Activated CD4-positive, CD25-positive, alpha-beta regulatory T cell (primary cell): Measurements from ENCODE around the gene STRIT1.
"Not testable (repeated sequence)": the region's sequence is repeated elsewhere in the genome, so short reads cannot be mapped to it uniquely, and the experiment has no call there.

Source experiments
- DNase-seq, 4 experiments: peaks; one replicate each; lab custom pipeline; 2025; lab: John Stamatoyannopoulos, UW

STRIT1 gene

DNA sequence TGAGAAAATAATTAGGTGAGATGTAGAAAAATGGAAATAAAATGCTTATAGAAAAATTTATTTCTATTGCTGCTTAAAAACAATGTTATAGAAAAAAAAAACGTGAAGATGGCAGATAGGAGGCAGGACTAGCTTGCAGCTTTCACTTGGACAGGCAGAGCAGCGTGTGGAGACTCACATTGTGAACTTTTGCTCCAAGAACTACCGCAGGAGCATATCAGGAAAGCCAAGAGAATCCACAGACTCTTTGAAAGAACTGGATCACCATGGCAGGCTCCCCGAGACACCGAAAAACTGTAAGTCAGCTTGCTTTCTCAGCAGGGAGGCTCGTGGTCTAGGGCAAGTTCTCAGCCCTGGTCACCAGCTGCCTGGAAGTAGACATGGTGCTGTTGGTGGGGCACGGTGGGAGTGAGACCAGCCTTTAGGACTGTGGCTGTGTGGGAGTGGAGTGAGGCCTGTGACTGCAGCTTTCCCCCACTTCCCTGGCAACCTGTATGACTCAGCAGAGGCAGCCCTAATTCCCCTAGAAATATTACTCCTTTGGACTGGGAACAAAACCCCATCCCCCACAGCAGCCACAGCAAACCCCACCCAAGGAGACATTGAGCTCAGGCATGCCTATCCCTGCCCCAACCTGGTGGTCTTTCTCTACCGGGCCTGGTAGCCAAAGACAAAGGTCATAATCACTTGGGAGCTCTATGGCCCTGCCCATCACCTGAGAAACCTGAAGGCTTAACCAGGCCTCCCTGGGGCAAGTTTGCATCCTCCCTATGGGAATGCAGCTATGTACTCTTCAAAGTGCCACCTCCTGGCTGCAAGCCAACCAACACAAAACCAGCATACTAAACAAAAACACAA lies 22.8 kb downstream of the STRIT1 start:
- DNase-seq: no peak

DNA sequence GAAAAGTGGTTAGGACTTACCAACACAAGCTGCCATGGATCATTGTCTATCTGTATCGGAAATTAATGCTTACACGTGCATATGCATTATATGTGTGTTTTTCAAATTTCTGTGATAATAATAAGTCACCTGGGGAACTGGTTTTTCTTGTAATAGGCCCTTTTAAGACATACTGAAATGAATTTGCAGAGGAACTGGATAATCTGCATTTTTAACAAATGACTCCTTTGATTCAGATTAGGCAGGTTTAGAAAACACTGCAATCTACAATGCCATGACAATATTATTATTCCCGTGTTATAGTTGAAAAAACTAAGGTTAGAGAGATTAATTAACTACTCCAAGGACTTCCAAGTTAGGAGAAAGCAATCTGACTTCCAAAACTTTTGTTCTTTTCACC lies 23.4 kb downstream of the STRIT1 start:
- DNase-seq: no peak

DNA sequence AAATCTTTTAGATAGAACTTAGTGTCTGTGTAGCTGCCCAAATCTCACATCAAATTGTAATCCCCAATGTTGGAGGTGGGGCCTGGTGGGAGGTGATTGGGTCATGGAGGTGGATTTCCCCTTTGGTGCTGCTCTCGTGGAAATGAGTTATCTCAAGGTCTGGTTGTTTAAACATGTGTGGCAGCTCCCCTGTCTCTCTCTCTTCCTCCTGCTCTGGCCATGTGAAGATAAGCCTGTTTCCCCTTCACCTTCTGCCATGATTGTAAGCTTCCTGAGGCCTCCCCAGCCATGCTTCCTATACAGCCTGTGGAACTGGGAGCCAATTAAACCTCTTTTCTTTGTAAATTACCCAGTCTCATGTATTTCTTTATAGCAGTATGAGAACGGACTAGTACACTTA lies 30.6 kb downstream of the STRIT1 start:
- not testable (repeated sequence) for DNase-seq

DNA sequence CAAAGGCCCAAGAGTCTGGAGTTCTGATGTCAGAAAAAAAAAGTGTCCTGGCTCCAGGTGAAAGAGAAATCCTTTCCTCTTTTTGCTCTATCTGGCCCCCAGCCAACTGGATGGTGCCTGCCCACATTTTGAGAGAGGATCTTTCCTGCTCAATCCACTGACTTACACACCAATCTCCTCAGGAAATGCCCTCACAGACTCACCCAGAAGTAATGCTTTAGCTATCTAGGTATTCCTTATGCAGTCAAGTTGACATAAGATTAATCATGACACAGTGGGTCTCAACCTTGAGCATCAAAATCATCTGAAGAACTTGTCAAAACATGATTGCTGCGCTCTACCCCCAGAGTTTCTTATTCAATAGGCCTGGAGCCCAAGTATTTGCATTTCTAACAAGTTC lies 31.2 kb downstream of the STRIT1 start:
- DNase-seq: no peak

DNA sequence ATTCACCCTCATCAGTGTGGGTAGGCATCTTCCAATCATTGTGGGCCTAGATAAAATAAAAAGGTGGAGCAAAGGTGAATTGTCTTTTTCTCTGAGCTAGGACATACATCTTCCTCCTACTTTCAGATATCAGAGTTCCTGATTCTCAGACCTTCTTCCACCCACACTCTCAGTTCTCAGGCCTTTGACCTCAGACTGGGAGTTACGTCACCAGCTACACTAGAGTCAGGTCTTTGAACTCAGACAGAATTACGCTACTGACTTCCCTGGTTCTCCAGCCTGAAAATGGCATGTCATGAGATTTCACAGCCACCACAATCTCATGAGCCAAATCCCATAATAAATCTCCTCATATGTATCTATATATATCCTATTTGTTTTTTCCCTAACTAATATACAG lies 39.0 kb downstream of the STRIT1 start:
- no peak for DNase-seq

DNA sequence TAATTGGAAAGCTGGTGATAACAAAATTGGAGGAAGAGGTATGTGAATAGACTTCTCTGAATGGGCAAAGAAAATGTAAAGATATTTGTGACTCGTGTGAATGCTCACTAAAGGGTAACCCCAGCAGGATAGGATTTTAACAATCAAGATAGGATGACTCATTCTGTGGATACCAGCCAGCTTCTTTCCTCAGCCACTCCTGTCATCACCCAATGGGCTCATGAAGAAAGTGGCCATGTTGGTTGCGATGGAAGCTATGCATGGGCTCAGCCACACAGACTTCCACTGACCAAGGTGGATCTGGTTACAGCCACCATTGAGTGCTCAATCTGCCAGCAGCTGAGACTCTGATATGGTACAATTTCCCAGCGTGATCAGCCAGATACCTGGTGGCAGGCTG lies 40.9 kb downstream of the STRIT1 start:
- DNase-seq: no peak

DNA sequence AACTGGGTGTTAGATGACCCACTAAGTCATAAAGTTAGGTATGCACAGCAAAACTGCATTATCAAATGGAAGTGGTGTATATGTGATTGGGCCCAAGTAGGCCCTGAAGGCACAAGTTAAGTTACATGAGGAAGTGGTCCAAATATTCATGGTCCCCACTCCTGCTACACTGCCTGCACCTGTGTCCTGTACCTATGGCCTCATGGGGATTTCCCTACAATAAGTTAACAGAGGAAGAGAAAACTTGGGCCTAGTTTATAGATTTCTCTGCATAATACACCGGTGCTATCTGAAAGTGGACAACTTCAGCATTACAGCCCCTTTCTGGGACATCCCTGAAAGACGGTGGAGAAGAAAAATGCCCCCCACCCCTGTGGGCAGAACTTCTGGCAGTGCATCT lies 41.5 kb downstream of the STRIT1 start:
- DNase-seq: no peak

DNA sequence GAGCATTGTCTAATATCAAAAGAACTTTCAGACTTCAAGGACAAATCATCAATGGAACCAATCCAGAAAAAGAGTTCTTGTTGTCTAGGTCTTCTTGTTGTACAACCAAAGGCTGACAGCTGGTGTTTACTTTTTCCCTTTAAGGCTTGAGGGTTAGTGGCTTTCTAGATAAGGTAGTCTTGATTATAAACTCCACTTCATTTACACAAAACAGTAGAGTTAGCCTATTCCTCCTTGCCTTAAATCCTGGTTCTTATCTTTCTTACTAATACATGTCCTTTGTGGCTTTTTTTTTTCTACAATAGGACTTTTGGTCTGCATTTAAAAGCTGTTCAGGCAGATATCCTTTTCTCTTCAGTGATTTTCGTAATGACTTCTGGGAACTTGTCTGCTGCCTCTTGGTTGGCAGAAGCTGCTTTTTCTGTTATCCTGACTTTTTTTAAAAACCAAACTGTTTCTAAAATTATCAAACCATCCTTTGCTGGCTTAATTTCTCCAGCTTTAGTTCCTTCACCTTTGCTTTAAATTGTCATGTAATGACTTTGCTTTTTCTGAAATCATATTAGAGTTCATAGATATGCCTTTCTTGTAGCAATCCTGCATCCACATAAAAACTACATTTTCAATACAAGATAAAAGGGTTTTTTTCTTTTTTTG lies 44.8 kb downstream of the STRIT1 start:
- DNase-seq: no peak

DNA sequence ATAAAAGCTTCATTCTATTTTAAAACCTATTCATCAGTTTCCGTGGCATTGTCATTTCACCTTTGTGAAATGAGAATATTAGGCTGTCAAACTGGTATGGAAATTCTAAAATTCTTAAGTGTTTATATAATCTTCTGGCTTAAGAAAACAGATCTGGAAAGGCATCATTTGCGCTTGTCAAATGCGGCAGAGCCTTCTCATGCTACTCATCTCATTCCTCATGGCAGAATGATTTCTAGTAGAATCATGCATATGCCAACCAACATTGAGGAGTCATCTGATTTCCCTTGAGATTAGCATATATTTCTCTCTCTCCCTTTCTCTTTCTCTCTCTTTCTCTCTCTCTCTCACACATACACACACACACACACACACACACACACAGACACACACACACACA lies 48.8 kb downstream of the STRIT1 start:
- no peak for DNase-seq

DNA sequence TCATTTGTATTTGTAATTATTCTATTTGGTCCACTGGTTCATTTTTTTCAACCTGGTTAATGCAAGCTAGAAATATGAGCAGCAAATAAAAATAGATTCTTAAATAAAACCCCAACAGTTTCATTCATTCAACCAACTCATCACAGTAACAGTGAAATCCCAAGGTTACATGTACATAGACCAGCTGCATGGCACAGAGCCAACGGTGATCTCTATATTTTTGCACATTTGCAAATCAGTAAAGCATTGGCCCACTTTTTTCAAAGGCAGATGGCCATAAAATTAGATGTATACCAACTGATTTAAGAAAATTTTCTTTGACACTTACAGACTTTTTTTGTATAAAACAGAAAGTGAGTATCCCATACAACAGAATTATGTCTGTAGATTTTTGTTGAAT lies 49.3 kb downstream of the STRIT1 start:
- no peak for DNase-seq

DNA sequence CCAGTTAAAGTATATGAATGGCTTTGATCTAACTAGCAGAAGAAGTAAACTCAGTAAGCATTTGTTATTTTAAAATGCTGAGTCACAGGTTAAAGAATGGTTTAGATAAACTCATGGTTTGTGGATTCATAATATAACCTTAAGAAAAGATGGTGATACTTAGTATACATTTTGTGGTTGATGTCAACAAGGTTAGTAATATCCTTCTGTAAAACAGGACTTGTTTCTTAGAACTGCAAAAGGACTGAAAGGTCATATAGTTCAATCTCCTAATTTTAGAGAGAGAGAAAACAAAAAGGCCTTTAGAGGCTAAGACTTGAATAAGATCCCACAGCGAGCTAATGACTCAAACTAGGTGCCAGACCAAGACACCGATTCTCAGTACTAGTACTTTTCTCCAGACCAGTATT lies 50.0 kb downstream of the STRIT1 start:
- no peak for DNase-seq

DNA sequence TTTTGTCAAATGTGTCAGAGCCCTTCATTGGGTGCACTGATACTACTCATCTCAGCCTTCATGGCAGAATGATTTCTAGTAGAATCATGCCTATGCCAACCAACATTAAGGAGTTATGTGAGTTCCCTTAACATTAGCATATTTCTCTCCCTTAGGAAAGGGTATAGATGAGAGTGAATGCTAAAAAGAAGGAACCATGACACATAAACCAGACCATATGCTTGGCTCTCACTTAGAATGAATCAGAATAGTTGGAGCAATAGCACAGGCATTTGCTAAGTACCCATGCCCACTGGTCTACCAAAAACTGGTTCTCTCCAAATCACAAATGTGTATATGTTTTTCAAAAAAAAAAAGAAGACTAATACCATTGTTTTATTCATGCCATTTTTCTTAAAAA lies 51.1 kb downstream of the STRIT1 start:
- no peak for DNase-seq

DNA sequence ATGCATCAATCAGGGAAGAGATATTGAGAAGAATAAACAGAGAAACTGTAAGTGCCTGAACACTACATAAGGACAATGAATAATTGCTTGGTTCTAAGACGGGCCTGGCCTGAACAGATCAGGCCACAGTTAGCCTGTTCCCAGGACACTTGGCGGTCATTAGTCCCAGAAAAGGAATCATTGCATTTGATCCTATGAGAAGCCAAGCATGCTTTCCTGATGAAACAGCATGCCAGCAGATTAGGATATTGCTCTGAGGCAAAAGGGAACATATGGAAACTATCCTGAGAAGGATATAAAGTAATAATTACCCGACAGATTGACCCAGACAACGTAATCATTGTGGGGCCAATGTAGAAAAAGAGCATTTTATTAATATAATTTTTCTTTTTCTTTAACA lies 51.9 kb downstream of the STRIT1 start:
- DNase-seq: no peak
